GM21786 (cell line): ENCODE results near the gene CHRNA5.

Source experiments
- ATAC-seq: cut with Tn5 transposase; IDR thresholded peaks from one replicate; pipeline ENCODE4 v1.9.1; 2021; ENCODE audit not compliant: unreplicated experiment

Gene CHRNA5

DNA sequence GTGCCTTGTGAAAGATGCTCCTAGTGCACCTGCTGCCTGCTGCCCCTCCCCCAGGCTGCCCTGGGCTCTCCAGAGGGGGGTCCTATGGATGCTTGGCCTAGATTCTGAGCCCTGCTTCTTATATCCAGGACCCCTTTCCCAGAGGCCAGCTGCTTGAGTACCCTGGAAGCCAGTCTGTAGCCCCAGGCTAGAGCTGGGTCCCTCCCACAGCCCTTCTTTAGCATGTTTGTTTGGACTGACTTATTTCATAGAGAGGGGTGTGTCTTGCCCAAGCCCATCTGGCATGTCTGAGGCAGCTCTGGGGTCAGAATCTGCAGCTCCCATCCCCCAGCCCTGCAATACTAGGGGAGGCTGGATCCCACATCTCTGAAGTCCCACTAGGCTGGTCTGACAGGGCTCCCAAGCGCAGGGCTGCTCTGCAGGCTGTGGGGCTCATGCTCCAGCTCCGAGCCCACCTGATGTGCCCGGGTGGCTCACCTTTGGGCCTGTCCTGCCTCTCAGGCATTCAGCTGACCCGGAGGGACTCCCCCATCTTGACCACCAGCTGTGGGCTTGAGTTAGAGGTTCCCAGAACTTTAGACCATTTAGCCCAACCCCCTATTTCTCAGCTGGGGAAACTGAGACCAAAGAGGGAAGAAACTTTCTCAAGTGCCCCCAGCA is 72.6 kb downstream of the CHRNA5 start:
- ATAC-seq = no peak

GRCh38 chr15:78638658-78639314 is 73.5 kb downstream of the CHRNA5 start:
- no peak for ATAC-seq

- ATAC-seq = no peak
Observed at GRCh38 chr15:78640527-78641101, 75.3 kb downstream of the CHRNA5 start.

- no peak for ATAC-seq
Observed at GRCh38 chr15:78641102-78641748, 75.9 kb downstream of the CHRNA5 start, which contains the start of gene CHRNB4. TSS of gene CHRNB4 (minus strand) at chr15:78641210. CDS start at chr15:78641133, 77 bp downstream.

- ATAC-seq = no peak
Observed at GRCh38 chr15:78641749-78642275, 76.5 kb downstream of the CHRNA5 start.

GRCh38 chr15:78642331-78642730 is 77.0 kb downstream of the CHRNA5 start:
- ATAC-seq = no peak
